Glomerular endothelial cell (primary cell): Measurements from ENCODE around the gene HS3ST2. TPM values are rescaled to one million over a fixed set of nuclear protein-coding genes. Genes with fewer than 3 reads are reported as not detected.

Source experiments
- DNase-seq: peaks from one replicate; pipeline ENCODE4 v3.0.0-alpha.2; 2011; ENCODE audit warnings: low read depth, low spot score; ENCODE audit errors: extremely low read depth
- total RNA-seq: library from RNA; depleted of rRNA; stranded (reverse); fragments of >200 nt; gene quantifications from 2 replicates; pipeline ENCODE4 v1.2.3, GENCODE V29; 2015

Gene HS3ST2
- not detected in 2 replicates for total RNA-seq

- DNase-seq, result no peak
Observed at GRCh38 chr16:22813948-22814710, at the start of gene HS3ST2. TSS of gene HS3ST2 (plus strand) at chr16:22814162. CDS start at chr16:22814611, 449 bp downstream.

GRCh38 chr16:22764662-22765327 lies 49.2 kb upstream of the HS3ST2 start:
- DNase-seq, result no peak

- no peak for DNase-seq
Observed at GRCh38 chr16:22765479-22765878, 48.5 kb upstream of the HS3ST2 start.

GRCh38 chr16:22770866-22771265 lies 43.1 kb upstream of the HS3ST2 start:
- no peak for DNase-seq

GRCh38 chr16:22771551-22771950 lies 42.4 kb upstream of the HS3ST2 start:
- DNase-seq, result no peak

- no peak for DNase-seq
Observed at GRCh38 chr16:22775220-22775922, 38.6 kb upstream of the HS3ST2 start.

GRCh38 chr16:22781480-22781879 lies 32.5 kb upstream of the HS3ST2 start:
- no peak for DNase-seq

- peak; percentile 5 for DNase-seq
Observed at GRCh38 chr16:22782314-22782713, 31.6 kb upstream of the HS3ST2 start.

- DNase-seq, result no peak
Observed at GRCh38 chr16:22784690-22785214, 29.2 kb upstream of the HS3ST2 start.

GRCh38 chr16:22785552-22785951 lies 28.4 kb upstream of the HS3ST2 start:
- DNase-seq, result no peak

GRCh38 chr16:22786284-22786683 lies 27.7 kb upstream of the HS3ST2 start:
- DNase-seq, result no peak

- no peak for DNase-seq
Observed at GRCh38 chr16:22786691-22787090, 27.3 kb upstream of the HS3ST2 start.

GRCh38 chr16:22787466-22788192 lies 26.3 kb upstream of the HS3ST2 start:
- DNase-seq, result no peak

GRCh38 chr16:22788193-22788530 lies 25.8 kb upstream of the HS3ST2 start:
- no peak for DNase-seq

- DNase-seq, result no peak
Observed at GRCh38 chr16:22789281-22789945, 24.5 kb upstream of the HS3ST2 start.

GRCh38 chr16:22797551-22797950 lies 16.4 kb upstream of the HS3ST2 start:
- no peak for DNase-seq

GRCh38 chr16:22799113-22799512 lies 14.8 kb upstream of the HS3ST2 start:
- DNase-seq, result no peak

- DNase-seq, result no peak
Observed at GRCh38 chr16:22804893-22805292, 9.1 kb upstream of the HS3ST2 start.

- no peak for DNase-seq
Observed at GRCh38 chr16:22805326-22805725, 8.6 kb upstream of the HS3ST2 start.

GRCh38 chr16:22806811-22807210 lies 7.2 kb upstream of the HS3ST2 start:
- DNase-seq, result no peak
